Skeletal muscle satellite cell (primary cell): Measurements from ENCODE around the gene CENPT.
A peak's percentile ranks its signal among the peaks of the same experiment; 100 is the strongest.

ENCODE experiments used
- H3K27me3 ChIP-seq: 2 replicates; pipeline ENCODE4 v1.7.0; 2013; ENCODE audit warnings: low read length; ENCODE audit not compliant: control insufficient read depth, insufficient read depth
- H3K36me3 ChIP-seq: 2 replicates; pipeline ENCODE4 v1.7.0; 2013; ENCODE audit warnings: mild to moderate bottlenecking, control low read depth, low read length; ENCODE audit not compliant: insufficient read depth
- H3K4me1 ChIP-seq: 2 replicates; pipeline ENCODE4 v1.7.0; 2013; ENCODE audit warnings: low read length; ENCODE audit not compliant: control insufficient read depth, insufficient read depth
- H3K4me2 ChIP-seq: 2 replicates; pipeline ENCODE4 v1.7.0; 2013; ENCODE audit warnings: mild to moderate bottlenecking, low read length
- H3K4me3 ChIP-seq: 2 replicates; pipeline ENCODE4 v1.7.0; 2013; ENCODE audit warnings: low read length
- H3K9ac ChIP-seq: 2 replicates; pipeline ENCODE4 v1.7.0; 2013; ENCODE audit warnings: mild to moderate bottlenecking, low read depth, low read length, moderate library complexity
- H3K9me3 ChIP-seq: replicated peaks from 2 replicates; pipeline ENCODE4 v1.7.0; 2013; ENCODE audit warnings: mild to moderate bottlenecking, control low read depth, low read length

Gene CENPT

DNA sequence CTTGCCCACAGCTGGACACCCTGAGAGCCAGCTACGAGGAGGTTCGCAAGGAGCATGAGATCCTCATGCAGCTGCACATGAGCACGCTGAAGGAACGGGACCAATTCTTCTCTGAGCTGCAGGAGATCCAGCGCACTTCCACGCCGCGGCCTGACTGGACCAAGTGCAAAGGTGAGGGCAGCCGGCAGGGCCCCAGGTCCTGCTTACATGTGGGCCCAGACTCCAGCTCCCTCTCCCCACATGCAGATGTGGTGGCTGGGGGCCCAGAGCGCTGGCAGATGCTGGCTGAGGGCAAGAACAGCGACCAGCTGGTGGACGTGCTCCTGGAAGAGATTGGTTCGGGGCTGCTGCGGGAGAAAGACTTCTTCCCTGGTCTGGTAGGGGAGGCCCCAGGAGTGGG is 21.6 kb downstream of the CENPT start:
- no peak overlapping the region for H3K4me3 ChIP-seq
- H3K9me3 ChIP-seq = no peaks in the 10 kb centered on the region
- H3K4me2 ChIP-seq = no peak overlapping the region
- no peaks in the 10 kb centered on the region for H3K4me1 ChIP-seq
- H3K27me3 ChIP-seq = no peaks in the 10 kb centered on the region
- peaks cover 37% of the 10 kb centered on the region for H3K36me3 ChIP-seq
- H3K9ac ChIP-seq = no peak overlapping the region

GRCh38 chr16:67825119-67825518 is 22.4 kb downstream of the CENPT start:
- Histone ChIP-seq H3K9ac (no peak overlapping the region), H3K4me1 (no peaks in the 10 kb centered on the region), H3K4me2 (no peak overlapping the region), H3K9me3 (no peaks in the 10 kb centered on the region), H3K4me3 (no peak overlapping the region), H3K27me3 (no peaks in the 10 kb centered on the region), H3K36me3 (peaks cover 29% of the 10 kb centered on the region)

DNA sequence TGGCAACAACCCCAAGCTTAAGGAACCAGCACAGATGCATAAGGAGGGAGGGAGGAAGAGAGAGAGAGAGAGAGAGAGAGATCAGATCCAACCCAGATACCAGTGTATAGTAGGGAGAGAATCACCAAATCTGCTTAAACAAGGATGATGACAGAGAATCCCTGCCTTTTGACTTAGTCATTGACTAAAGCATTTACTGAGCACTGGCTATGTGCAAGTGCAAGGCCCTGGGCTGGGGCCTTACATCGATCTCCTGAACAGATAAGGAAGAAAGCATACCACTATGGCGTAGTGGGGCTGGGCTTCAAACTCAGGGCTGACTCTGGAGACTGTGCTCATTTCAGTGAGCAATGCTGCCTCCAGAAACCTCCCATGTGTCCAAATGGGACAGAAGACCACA is 25.0 kb downstream of the CENPT start:
- H3K36me3 ChIP-seq = peaks cover 10% of the 10 kb centered on the region
- H3K4me3 ChIP-seq = no peak overlapping the region
- H3K9me3 ChIP-seq = no peaks in the 10 kb centered on the region
- no peak overlapping the region for H3K9ac ChIP-seq
- H3K27me3 ChIP-seq = no peaks in the 10 kb centered on the region
- H3K4me2 ChIP-seq = no peak overlapping the region
- no peaks in the 10 kb centered on the region for H3K4me1 ChIP-seq

DNA sequence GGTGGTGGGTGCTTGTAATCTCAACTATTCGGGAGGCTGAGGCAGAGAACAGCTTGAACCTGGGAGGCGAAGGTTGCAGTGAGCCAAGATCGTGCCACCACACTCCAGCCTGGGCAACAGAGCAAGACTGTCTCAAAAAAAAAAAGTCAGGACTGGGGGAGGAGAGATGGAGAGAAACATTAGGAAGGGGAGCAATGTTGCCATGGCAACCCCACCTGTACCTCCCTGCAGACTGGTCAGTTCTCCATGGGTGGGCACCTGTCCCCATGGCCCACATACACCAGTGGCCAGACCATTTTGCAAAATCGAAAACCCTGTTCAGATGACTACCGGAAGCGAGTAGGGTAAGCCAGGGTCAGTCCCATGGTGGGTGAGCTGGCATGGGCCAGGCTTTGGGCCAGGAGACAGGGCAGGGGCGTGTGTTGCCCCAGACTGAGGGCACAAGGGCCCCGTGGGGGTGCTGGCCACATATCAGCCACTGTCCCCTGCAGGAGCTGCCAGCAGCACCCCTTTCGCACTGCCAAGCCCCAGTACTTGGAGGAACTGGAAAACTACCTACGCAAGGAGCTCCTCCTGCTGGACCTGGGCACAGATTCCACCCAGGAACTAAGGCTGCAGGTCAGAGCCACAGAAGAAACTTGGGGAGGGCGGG is 26.8 kb downstream of the CENPT start:
- Histone ChIP-seq H3K9me3 (no peaks in the 10 kb centered on the region), H3K4me1 (no peaks in the 10 kb centered on the region), H3K4me3 (no peak overlapping the region), H3K36me3 (no peaks in the 10 kb centered on the region), H3K4me2 (no peak overlapping the region), H3K27me3 (no peaks in the 10 kb centered on the region), H3K9ac (no peak overlapping the region)

DNA sequence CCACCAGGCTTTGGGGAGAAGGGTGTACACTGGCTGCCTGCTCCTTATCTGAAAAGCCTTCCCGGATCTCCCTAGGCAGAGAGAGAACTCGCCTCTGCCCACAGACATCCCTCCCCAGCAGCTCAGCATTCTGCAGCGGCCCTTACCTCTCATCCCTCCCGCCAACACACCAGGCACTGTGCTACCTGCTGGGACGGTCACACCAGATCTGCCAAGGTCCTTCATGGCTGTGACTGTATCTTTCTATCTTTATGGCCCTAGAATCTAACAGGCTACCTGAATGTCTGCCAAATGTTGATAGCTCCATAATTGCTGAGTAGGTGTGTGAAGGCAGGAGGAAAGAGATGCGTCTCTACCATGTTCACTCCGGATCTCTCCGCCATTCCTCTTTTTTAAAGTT is 32.9 kb downstream of the CENPT start:
- no peaks in the 10 kb centered on the region for H3K27me3 ChIP-seq
- no peak overlapping the region for H3K4me2 ChIP-seq
- H3K4me1 ChIP-seq = no peaks in the 10 kb centered on the region
- H3K9ac ChIP-seq = no peak overlapping the region
- no peak overlapping the region for H3K4me3 ChIP-seq
- no peaks in the 10 kb centered on the region for H3K36me3 ChIP-seq
- H3K9me3 ChIP-seq = no peaks in the 10 kb centered on the region

DNA sequence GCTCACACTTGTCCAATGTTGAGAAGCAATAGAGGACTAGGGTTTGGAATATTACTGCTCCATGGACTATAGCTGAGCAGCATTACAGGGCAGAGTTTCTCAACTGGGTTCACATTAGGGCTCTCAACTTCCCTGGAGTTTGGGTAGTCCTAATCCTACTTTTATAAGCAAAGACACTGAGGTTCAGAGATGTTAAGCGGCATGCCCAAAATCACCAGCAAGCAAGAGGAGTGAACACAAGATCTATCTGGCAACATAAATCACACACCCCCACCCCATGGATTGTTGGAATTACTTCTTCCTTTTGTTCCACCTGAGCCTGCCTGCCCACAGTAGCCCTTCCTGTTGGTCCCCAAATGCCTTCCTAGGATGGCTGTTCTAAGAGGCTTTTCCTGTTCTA is 35.6 kb downstream of the CENPT start:
- Histone ChIP-seq H3K27me3 (no peaks in the 10 kb centered on the region), H3K36me3 (no peaks in the 10 kb centered on the region), H3K4me3 (no peak overlapping the region), H3K4me2 (no peak overlapping the region), H3K9ac (no peak overlapping the region), H3K4me1 (peaks cover 5% of the 10 kb centered on the region), H3K9me3 (no peaks in the 10 kb centered on the region)

GRCh38 chr16:67807148-67807682 is 40.3 kb downstream of the CENPT start:
- H3K27me3 ChIP-seq = no peaks in the 10 kb centered on the region

DNA sequence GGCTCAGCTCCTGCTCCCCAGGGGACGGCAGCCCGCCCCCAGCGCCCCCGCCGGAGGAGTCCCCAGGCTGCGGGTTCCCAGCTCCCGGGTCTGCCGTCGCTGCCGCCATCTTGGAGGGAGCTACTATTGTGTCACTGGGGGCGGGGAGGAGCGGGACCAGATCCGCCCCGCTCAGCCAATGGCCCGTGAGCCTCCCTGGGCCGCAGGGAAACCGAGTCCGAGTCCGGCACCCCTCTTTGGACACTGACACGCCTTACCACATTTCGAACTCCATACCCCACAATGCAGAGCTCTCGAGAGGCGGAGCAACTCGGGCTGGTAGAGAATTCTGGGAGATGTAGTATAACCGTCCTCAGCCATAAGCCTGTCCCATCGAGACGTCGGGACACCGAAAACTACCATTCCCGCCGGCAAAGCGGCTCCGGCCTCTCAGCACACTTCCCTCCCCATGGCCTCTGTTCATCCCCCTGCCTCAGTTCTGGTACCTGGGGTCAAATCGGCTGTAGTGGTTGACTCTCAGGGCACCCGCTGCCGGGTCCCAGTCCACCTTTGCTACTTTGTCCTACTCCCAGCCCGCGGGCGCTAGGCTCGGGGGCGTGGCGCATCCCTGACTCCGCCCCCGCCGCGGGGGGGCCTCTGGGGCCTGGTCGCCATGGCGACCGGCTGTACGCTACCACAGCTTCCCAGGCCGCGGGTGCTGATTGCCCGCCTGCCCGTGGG is 40.9 kb downstream of the CENPT start, which contains the start of the genes RANBP10 and TSNAXIP1:
Gene RANBP10, minus strand, starts transcription at position 133 of the 720 bp plus-strand sequence. Its CDS starts 24 bp downstream, at position 109.
Gene TSNAXIP1, plus strand, starts transcription at position 462 of the 720 bp plus-strand sequence. CDS start 261 bp downstream, outside the sequence.
- Histone ChIP-seq H3K4me1 (peaks cover 15% of the 10 kb centered on the region), H3K9ac (peak within 1 kb of the TSS; percentile 90), H3K27me3 (no peaks in the 10 kb centered on the region), H3K4me3 (peak within 1 kb of the TSS; percentile 84), H3K4me2 (peak within 1 kb of the TSS; percentile 99), H3K9me3 (no peaks in the 10 kb centered on the region), H3K36me3 (peaks cover 4% of the 10 kb centered on the region)

More at GRCh38 chr16:67807148-67807682, 40.3 kb downstream of the CENPT start:
- H3K9me3 ChIP-seq = no peaks in the 10 kb centered on the region
- peaks cover 15% of the 10 kb centered on the region for H3K4me1 ChIP-seq
- peak overlapping the region; percentile 87 for H3K4me2 ChIP-seq
- peak overlapping the region; percentile 84 for H3K4me3 ChIP-seq
- H3K9ac ChIP-seq = peak overlapping the region; percentile 75
- H3K36me3 ChIP-seq = peaks cover 4% of the 10 kb centered on the region

DNA sequence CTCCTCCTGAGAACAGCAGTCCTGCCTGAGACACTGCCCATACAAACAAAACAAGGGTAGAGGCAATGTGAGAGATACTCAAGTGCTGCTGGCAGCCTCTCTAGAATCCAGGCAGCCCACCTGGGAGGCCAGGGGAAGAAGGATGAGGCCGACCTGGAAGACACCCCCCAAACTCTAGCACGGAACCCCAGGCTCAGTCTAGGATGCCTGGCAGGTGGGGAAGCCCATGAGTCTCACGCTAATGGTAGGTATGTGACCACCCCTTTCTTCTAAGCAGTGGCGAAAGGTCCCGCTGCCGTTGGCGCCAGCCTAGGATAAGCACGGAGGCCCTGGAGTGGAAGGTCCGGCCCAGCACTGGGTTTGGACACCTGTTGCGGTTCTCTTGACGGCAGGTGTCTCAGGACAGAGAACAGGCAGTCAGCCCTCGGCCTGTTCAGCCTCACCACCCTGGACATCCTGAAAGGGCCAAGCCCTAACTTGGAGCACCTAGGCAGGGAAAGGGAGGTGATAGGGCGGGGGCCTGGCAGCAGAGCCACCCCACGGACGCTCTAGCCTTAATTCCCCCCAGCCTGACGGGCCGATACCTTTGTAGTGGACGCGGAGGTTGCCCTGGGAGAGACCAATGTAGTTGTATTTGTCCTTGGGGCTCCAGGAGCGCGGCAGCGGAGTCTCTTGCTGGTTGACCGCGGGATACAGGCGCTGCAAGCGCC is 41.6 kb downstream of the CENPT start:
- peak overlapping the region; percentile 99 for H3K4me2 ChIP-seq
- peak overlapping the region; percentile 84 for H3K4me3 ChIP-seq
- H3K27me3 ChIP-seq = no peaks in the 10 kb centered on the region
- peaks cover 4% of the 10 kb centered on the region for H3K36me3 ChIP-seq
- peak overlapping the region; percentile 90 for H3K9ac ChIP-seq
- peaks cover 15% of the 10 kb centered on the region for H3K4me1 ChIP-seq
- H3K9me3 ChIP-seq = no peaks in the 10 kb centered on the region

GRCh38 chr16:67804853-67805542 is 42.5 kb downstream of the CENPT start:
- H3K4me2 ChIP-seq = peak overlapping the region; percentile 99
- H3K9me3 ChIP-seq = no peaks in the 10 kb centered on the region
- H3K9ac ChIP-seq = peak overlapping the region; percentile 90
- H3K4me1 ChIP-seq = peaks cover 22% of the 10 kb centered on the region
- H3K27me3 ChIP-seq = no peaks in the 10 kb centered on the region
- H3K4me3 ChIP-seq = peak overlapping the region; percentile 84
- peaks cover 4% of the 10 kb centered on the region for H3K36me3 ChIP-seq

GRCh38 chr16:67803894-67804293 is 43.6 kb downstream of the CENPT start:
- Histone ChIP-seq H3K36me3 (peaks cover 8% of the 10 kb centered on the region), H3K9me3 (no peaks in the 10 kb centered on the region), H3K27me3 (no peaks in the 10 kb centered on the region), H3K9ac (no peak overlapping the region), H3K4me3 (no peak overlapping the region), H3K4me2 (no peak overlapping the region), H3K4me1 (peaks cover 23% of the 10 kb centered on the region)
